ENCODE measurements around the gene OR5M8.

Gene OR5M8

GRCh38 chr11:56491270-56491669, at the start of gene OR5M8:
Gene OR5M8, minus strand, starts transcription at chr11:56491370. Its CDS starts 0 bp downstream, at chr11:56491370.
- DNase-seq (ENCODE audit: low read depth, low spot score), result no peak

DNA sequence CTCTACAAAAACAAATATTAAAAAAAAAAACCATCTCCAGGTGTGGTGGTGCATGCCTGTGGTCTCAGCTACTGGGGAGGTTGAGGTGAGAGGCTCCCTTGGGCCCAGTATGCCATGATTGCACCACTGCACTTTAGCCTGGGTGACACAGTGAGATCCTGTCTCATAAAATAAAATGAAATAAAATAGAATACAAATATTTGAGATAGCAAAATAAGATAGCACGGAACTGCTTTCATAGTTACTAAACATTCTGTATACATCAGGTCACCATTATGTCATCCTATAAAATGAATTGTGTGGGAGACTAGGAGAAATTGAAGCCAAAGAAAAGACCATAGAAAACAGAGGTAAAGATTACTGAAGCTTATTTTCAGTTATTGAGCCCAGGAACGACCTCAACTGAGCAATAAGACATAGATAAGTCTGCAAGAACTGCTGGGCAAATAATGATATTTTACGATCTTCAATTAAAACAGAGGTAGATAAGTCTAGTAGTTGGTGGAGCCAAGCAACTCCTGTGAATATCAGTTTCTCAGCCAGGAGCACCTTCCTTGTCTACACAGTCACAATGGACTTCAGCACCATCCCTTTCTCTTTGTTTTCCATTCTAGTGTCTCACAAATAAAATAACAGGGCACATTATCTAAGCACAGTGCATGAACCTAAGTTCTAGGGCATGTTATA, 42.0 kb upstream of the OR5M8 start:
- no peak for DNase-seq (ENCODE audit: low read depth, low spot score)

- no peak for DNase-seq (ENCODE audit: low read depth, low spot score)
Observed at GRCh38 chr11:56531856-56532255, 40.7 kb upstream of the OR5M8 start.

- DNase-seq (ENCODE audit: low read depth, low spot score), result no peak
Observed at GRCh38 chr11:56522008-56522407, 30.8 kb upstream of the OR5M8 start.

DNA sequence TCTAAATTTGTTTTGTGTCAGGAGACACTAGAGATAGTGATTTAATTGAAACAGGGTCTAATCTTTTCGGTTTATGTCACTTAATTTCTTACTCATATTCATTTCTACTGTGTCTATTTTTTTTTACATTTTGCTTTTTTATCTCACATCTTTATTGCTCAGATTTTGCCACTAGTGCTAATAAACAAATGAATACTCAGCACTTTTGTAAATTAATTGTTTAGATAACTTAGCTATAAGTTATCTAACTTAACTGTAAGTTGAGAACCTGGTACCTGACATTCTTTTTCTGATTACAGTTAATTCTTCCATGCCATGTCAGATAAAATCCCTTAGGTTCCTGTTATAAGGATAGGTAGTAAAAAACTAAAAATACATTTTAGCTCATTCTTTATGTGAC, 22.1 kb upstream of the OR5M8 start:
- DNase-seq (ENCODE audit: low read depth, low spot score), result no peak

DNA sequence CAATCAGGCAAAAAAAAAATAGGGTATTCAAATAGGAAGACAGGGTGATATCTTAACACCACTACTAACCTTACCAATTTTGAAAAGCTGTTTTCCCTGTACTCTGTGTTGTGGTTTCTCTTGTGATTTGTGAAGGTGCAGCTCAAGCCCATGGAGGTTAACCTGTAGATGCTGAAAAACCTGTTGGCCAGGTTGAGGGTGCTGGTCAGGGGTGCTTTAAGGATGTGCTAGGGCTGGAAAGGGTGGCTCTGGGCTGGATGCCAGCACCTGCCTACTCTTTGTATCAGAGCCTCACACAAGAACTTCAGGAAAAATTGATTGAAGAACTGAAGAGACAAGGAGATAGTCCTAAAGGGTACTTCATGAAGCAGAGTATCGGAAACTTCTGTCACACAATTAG, 18.3 kb upstream of the OR5M8 start:
- DNase-seq (ENCODE audit: low read depth, low spot score), result no peak

DNA sequence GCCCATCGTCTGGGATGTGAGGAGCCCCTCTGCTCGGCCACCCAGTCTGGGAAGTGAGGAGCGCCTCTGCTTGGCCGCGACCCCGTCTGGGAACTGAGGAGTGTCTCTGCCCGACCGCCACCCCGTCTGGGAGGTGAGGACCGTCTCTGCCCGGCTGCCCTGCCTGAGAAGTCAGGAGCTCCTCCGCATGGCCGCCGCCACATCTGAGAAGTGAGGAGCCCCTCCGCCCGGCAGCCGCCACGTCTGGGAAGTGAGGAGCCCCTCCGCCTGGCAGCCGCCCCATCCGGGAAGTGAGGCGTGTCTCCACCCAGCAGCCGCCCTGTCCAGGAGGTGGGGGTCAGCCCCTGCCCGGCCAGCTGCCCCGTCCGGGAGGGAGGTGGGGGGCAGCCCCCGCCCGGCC, 5.8 kb upstream of the OR5M8 start:
- no peak for DNase-seq (ENCODE audit: low read depth, low spot score)

- DNase-seq (ENCODE audit: low read depth, low spot score), result no peak
Observed at GRCh38 chr11:56495117-56495516, 3.9 kb upstream of the OR5M8 start.

GRCh38 chr11:56486801-56487200, 4.4 kb downstream of the OR5M8 start:
- no peak for DNase-seq (ENCODE audit: low read depth, low spot score)

GRCh38 chr11:56474729-56475235, 16.4 kb downstream of the OR5M8 start:
- DNase-seq (ENCODE audit: low read depth, low spot score), result no peak

- no peak for DNase-seq (ENCODE audit: low read depth, low spot score)
Observed at GRCh38 chr11:56473252-56473651, 17.9 kb downstream of the OR5M8 start, which contains the start of gene OR5M3. Gene OR5M3, minus strand, starts transcription at chr11:56473352. Its CDS starts 2,855 bp downstream, at chr11:56470497.

DNA sequence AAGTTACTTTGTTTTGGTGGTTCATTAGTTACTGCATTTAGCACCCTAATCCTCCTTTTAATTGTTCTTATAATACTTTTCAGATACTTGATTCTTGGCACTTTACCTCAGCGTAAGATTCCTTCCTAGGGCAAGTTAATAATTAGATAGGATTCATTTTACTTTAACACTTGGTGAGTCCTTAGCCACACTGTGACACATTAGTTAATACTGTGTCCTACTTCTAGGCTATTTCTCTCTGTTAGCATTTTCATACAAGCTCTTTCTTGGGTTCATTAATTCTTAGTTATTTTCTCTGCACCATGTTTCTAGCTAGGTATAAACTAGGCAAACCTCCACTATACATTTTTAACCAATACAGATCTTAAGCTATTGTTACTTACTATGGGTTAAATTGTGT, 34.1 kb downstream of the OR5M8 start:
- no peak for DNase-seq (ENCODE audit: low read depth, low spot score)

DNA sequence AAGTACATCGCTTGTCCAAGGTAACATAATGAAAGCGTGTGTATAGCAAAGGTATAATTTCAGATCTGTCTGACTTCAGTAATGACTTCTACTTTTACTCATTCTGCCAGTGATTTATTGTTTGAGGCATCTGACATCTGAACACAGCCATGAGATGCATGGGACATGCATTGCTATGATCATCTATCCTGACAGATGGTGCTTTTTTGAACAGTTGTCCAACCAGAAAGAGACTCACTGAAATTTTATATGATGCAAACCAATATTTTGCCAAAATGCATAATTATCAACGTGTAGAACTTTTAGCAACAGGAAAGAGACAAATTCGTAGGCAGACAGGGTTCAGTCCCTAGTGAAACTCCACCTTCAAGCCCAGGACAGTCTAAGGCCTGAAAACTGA, 37.6 kb downstream of the OR5M8 start:
- no peak for DNase-seq (ENCODE audit: low read depth, low spot score)

All from iPS DF 19.7 (cell line).